HG03354 (cell line): ENCODE results near the gene C9orf153.
"Not testable (repeated sequence)": the region's sequence is repeated elsewhere in the genome, so short reads cannot be mapped to it uniquely, and the experiment has no call there.

Source experiments
- ATAC-seq: cut with Tn5 transposase; IDR thresholded peaks from one replicate; pipeline ENCODE4 v1.9.1; 2021; ENCODE audit warnings: mild to moderate bottlenecking; ENCODE audit not compliant: unreplicated experiment, poor library complexity, severe bottlenecking

C9orf153 gene

DNA sequence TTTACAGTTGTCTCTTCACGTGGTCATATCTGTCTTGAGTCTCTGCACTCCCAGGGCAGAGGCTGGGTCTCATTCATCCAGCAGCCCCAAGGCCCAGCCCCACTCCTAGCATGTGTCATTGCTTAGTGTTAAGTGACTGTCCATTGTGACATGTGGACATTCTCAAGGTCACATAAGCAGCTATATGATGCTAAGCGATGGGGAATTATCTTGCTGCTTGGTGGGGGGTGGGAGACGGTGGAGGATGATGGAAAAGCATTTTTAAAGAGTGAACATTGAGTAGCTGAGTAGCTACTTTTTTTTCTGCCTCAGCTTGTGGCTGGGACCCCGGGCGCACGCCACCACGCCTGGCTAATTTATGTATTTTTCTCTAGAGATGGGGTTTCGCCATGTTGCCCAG lies at the start of gene C9orf153:
Gene C9orf153, minus strand, starts transcription at position 101 of the 400 bp plus-strand sequence. CDS start 30,054 bp downstream, outside the sequence.
- no peak for ATAC-seq

DNA sequence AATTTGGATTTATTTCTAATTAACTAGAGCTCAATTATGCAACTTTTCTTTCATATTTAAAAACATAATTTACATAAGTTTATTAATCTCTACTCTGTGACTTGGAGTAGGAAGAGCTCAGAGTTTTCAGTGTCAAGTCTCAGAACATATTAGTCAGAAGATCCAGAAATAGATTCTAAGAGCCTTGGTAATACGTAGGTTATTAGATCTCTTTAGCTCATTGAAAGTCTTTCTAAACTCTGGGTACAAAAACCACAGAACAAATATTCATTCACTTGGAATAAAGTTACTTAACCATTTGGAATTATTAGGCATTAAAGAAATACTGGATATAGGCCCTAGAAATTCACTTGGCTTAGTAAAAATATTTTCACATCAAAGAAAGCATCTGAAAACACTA lies 49.2 kb upstream of the C9orf153 start:
- no peak for ATAC-seq

DNA sequence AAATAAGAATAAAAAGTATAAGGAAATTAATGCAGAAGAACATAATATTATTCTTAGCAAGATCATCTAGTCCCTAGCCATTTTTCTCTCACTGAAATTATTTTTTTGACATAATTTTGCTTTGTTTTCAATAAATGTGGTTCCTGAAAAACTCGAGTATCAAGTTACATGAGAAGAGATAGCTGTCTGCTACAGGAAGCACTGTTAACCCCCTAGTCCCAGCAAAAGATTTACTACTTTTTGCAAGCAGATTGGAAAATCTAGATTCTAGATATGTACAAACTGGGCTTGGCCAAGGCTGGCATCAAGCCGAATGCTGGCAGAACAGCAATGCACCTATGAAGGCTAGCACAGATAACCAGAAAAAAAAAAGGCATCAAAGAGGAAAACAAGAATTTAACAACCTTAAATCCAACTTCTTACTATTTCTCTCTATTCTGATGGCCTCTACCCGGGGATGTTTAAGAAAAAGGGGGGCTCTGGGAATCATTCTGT lies 44.8 kb upstream of the C9orf153 start:
- no peak for ATAC-seq

DNA sequence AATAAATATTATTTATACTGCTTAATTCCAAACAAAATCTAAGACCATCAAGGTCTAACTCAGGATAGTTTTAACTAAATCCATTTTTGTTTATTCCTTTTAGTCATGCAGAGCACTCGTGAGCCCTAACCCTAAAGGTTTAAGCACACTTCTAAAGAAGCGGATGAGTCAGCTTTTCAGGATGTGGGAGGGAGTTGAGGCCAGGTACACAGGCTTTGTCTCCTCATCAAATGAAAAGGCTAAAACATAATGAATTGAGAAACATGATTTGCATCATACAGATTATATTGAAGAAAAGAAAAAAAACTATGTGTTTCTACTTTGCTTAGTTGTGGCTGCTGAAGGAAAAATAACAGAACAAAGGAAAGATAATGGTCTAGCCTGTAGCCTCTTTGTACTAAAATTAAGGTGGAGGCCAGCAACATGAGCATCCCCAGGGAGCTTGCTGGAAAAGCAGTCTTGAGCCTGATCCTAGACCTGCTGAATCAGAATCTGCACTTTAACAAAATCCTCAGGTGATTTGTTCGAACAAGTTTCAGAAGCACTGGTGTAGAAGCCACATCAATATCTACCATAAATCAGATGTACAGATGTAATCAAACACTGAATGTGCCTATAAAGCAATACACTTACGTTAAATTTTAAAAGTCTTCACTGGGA lies 44.0 kb upstream of the C9orf153 start:
- ATAC-seq: no peak

DNA sequence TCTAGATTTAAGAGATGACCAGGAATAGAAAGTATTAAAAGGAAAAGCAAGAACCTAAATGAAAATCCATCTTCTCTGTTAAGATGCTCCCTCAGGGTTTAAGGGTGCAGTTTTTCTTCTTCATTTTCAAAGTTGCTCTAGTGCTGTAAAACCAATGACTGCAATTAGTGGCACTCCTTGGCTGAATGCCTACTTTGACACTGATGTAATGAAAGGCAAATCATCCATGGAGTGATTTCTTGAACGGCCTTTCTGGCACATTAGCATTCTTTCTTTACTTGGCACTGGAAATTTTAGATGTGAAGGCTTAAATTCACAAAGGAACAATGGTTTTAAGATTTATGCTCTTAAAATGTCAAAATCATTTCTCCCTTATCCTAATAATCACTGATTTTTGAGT lies 42.2 kb upstream of the C9orf153 start:
- ATAC-seq: no peak

DNA sequence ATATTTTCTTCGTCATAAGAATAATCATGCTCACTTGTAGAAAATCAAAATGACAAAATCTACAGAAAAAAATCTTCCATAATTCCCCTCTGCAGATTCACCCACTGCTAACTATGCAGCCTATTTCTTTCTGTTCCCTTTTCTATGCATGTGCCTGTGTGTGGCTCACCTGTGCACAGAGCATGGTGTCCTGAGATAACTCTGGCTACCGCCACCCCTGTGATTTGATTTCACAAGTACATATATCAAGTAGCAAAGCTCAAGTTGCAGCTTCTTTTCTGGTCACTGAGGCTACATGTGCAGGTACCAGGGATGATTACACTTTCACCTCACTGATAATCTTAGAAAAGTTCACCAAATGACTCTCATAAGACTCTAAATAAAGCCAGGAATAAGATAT lies 41.2 kb upstream of the C9orf153 start:
- ATAC-seq: no peak

DNA sequence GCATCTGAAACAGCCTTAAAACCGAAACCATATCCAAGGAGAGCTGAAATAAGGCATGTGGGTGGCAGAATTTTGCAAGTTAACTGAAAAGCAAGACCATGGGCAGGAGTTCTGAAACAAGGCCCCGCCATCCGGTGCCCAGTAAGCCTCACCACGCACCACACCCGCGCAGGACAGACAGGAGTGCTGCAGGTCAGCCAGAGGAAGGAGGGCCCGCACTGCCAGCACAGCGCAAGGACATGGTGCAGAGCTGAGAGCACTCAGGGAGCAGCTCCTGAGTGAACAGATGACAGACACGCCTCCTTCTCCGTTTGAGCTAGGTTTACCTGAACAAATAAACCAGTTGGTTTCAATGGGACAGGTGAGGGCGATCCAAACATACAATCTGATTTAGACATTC lies 39.4 kb upstream of the C9orf153 start:
- ATAC-seq: no peak

DNA sequence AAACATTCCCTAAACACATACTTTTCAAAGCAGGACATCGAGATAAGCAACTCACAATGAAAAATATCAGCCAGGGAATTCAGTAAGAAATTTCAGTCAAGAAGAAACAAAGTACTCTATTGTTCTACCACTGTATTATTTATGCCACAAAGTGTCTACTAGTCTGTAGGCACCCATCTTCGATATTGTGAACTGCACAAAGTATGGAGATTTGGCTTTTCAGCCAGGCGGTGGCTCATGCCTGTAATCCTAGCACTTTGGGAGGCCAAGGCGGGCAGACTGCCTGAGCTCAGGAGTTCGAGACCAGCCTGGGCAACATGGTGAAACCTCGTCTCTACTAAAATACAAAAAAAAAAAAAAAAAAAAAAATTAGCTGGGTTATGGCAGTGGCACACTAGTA lies 30.9 kb upstream of the C9orf153 start:
- not testable (repeated sequence) for ATAC-seq

DNA sequence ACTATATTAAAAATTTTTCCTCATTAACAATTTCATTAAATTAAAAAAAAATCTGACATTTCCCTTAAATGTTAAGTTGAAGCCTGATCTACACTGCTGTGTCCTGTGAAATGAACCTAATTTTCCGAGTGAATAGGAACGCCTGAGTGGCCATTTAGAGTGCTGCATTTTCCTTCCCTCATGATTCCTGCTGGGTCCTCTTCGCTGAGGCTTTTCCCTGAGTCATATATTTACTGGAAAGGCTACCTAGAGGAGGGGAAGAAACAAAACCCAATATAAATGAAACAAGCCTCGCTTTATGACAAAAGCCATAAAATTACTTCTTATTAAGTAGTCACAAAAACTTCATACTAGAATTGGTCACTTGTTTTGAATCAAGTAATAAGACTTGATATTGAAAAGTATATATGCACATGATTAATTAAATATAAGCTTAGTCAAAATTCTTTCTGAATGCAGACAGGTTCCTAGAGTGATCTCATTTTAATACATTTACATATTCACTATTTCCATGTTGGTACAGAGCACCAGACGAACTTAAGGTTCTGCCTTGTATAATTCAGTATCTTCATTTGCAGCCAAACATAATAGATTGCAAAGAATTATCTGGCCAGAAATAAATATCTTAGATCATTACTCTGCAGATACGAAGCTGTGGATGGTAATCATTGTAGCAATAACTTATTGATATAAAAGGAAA lies 29.2 kb upstream of the C9orf153 start:
- no peak for ATAC-seq

DNA sequence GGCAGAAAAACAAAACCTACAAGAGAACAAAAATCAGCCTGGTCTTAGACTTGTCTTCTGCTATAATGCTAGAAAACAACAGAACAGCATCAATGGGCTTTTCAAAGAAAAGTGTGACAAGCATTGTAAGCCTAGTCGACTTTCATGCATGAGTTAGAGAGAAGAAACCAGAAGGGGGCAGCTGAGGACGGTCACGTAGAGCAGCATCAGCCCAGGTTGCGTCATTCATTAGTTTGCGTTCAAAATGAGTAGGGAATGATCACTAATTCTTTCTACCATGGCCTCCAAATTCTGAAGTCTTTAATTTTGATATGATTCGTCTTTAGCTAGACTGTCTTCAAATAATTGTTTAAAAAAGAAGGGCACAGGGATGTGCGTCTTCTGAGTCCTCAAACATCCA lies 27.6 kb upstream of the C9orf153 start:
- ATAC-seq: no peak

DNA sequence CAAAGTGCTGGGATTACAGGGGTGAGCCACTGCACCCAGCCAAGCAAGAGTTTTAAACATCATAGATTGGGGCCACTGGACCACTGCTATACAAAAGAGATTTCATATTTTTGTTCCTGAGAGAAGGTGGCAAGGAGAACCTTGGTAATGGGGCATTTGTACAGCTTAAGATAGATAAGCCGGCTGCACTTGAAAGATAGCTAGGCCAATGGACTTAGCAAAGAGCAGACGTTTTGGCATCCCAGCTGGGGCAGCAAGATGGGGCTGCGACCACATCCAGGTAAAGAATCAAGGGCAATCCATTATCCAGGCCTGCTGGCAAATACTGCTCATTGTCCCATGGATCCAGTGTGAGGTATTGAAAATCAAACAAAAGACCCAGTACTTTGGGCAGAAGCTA lies 26.8 kb upstream of the C9orf153 start:
- ATAC-seq: no peak

DNA sequence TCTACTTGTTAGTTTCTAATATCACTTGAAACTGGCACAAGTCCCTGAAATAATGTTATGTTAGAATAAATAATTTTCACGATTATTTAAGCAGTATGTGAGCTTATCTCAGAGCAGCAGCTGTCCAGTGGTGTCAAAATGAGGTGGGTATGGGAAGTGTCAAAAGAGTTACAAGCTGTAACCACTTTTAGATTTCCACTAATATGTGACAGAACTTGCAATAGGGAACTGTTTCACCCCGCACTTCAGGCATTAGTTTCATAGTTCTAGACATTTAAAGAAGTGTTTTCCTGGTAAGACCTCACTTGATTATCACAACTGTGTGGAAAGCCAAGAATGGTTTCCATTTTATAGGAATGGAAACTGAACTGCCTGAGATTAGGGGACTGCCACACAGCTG lies 25.8 kb upstream of the C9orf153 start:
- no peak for ATAC-seq

DNA sequence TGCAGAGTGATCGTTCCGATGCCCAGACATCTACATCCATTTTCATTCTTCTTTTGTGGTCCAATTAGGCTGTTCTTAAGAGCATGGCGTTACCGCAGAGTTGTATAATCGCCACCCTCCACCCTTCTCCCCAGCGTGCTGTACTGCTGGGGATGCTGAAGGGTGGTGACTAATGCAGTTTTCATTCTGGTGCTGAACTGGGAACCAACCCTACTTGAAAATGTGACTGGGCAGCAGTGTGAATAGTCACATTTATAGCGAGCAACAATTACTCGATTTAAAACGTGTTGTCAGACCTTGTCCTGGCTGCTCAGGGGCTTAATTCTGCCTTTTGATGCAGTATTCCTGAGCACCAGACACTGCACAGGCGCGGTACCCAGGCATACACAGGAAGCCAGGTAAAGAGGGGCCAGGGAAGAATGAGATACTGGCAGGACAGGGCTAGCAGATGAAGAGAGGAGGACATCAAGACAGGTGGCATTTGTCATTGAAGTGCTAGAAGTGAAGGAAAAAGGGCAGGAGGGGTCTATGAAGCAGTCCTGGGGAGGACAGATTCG lies 23.6 kb upstream of the C9orf153 start:
- peak; percentile 19 for ATAC-seq

DNA sequence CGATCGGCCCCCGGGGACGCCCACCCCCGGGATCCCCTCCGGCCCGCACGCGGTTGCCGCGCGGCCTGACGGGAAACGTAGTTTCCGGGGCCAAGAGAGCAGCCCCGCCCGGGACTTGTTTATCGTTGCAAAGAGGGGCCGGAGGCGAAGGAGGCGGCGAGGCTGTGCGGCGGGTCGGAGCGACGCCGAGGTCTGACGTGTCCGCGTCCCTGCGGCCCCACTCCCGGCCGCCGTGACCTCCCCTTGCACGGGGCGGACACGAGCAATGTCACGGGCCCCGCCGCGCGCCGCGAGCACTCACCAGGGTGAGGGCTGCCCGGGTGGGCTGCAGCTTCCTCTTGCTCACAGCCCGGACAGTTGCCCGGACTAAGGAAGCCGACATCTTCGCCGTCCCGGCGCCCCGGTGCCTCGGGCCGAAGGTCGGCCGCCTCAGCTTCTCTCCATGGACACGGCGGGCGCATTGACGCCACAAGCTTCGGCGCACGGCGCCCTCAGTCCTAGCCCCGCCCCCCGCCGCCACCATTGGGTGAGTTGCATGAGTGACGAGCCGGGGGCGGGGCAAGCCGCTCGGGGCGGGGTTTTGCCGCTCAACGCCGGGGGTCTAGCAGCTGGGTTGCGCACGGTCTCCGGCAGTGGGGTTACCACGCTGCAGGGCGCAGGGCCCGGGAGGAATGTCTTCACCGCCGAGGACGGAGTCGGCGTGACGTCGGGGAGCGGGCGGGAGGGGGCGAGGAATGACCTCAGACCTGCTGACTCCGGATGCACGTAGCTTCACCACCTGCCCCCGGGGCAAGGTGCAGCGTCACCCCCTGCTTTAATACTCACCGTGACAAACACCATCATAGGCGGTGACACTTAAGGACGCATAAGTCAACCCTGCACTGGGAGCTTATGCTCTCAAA lies 22.9 kb upstream of the C9orf153 start, which contains the start of gene ISCA1:
Gene ISCA1, minus strand, starts transcription at position 462 of the 902 bp plus-strand sequence. Its CDS starts 80 bp downstream, at position 382.
- peak; percentile 81 for ATAC-seq

DNA sequence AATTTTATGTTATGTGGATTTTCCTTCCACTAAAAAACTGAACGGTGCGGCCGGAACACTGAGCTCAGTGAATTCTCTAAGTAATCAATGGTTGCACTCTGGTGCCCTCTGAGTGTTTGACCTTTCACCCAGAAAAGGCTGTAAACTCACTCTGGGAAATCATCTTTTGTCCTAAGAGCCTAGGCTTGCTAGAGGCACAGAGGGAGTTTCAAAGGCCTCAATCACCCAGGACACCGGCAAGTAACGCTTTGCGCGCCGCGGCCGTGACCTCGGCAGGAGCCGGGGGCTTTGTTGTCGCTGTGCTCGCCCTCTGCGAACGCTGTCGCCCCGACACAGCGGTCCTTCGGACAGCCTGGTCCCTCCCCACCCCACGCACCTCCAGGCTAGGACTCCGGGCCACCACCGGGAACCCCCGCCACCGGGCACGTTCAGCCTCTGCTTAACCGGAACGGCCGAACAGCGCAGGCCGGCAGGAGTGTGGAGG lies 22.2 kb upstream of the C9orf153 start:
- peak; percentile 36 for ATAC-seq

DNA sequence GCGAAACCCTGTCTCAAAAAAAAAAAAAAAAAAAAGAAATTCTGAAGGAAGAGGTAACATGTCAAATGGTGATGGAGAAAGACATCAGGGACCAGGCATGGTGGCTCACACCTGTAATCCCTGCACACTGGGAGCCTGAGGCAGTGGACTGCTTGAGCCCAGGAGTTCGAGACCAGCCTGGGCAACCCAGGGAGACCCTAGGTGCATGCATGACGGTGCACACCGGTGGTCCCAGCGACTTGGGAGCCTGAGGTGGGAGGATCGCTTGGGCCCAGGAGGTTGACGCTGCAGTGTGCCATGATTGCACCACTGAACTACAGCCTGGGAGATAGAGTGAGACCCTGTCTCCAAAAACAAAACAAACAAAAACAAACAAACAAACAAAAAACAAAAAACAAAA lies 21.1 kb upstream of the C9orf153 start:
- no peak for ATAC-seq

DNA sequence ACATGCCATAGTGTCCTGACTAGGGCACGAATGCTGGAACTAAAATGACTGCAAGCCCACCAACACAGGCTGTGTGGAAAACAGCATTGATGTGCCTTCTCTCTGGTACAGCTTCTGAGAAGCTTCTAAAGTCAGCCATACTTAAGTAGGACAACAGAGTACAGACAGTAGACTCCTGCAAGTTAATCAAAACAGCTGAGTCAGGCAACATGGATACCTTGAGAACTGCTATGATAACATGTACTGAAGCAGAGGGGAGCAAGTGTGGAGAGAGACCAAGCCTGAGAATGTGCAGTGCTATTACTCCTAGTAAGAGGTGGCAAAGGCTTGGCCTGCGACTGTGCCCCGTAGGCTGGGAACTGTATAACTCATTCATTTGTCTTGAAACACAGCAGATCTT lies 20.4 kb upstream of the C9orf153 start:
- no peak for ATAC-seq

DNA sequence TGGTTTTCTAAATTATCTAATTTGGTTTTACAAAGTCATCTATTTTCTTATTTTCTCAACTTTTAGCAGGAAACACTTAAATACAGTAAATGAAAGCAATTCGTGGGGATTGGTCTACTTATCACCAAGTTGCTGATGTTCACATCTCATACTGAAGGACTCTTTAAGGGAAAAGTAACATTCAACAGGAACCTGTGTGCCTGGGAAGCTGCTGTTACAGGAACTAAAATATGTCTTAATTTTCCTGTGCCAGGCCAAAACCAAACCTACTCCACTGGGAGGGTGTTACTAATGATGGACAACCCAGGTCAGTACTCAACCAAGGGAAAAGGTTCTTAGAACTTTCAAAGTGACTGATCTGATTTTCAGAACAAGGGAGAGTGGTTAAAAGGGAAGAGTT lies 17.6 kb upstream of the C9orf153 start:
- ATAC-seq: no peak

DNA sequence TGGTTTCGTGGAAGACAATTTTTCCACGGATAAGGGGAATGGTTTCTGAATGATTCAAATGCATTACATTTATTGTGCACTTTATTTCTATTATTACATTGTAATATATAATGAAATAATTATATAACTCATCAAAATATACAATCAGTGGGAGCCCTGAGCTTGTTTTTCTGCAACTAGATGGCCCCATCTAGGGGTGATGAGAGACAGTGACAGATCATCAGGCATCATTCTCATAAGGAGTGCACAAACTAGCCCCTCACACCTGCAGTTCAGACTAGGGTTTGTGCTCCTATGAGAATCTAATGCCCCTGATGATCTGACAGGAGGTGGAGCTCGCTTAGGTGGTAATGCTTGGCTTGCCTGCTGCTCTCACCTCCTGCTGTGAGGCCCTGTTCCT lies 16.5 kb upstream of the C9orf153 start:
- no peak for ATAC-seq
